Spleen (tissue), 11 donors: ENCODE data around the gene EIF2B5. TPM values are rescaled to one million over a fixed set of nuclear protein-coding genes. Genes with fewer than 3 reads are reported as not detected.
A peak's percentile ranks its signal among the peaks of the same experiment; 100 is the strongest.

Experiments
- DNase-seq: peaks from one replicate; pipeline ENCODE4 v3.0.0-alpha.2; 2020
- H3K27ac ChIP-seq, 8 donors: fragments of 200-600 bp; sonication (generic) in 7 of 8; 1 replicate in 4 of 8; 2 replicates in 4 of 8; pipeline versions ENCODE4 v1.5.0 to v1.8.0; 2016 to 2021; ENCODE audit warnings: inconsistent platforms in 4 of 8, mild to moderate bottlenecking in 4 of 8, moderate library complexity in 1 of 8
- H3K27me3 ChIP-seq, 7 donors: fragments of 200-600 bp; sonication (generic) in 6 of 7; replicated peaks in 1 of 7; 1 replicate in 4 of 7; 2 replicates in 3 of 7; pipeline versions ENCODE4 v1.5.0 to v1.8.0; 2016 to 2021; ENCODE audit warnings: inconsistent platforms in 3 of 7, mild to moderate bottlenecking in 1 of 7
- H3K36me3 ChIP-seq, 6 donors: fragments of 200-600 bp; sonication (generic) in 5 of 6; 1 replicate in 4 of 6; 2 replicates in 2 of 6; pipeline versions ENCODE4 v1.5.0 to v1.8.0; 2016 to 2021; ENCODE audit warnings: inconsistent platforms in 2 of 6
- H3K4me1 ChIP-seq, 6 donors: fragments of 200-600 bp; sonication (generic) in 5 of 6; 1 replicate in 3 of 6; 2 replicates in 3 of 6; pipeline versions ENCODE4 v1.5.0 to v1.8.0; 2016 to 2021; ENCODE audit warnings: inconsistent platforms in 3 of 6
- H3K4me3 ChIP-seq, 8 donors: fragments of 200-600 bp; sonication (generic) in 7 of 8; 1 replicate in 4 of 8; 2 replicates in 4 of 8; pipeline versions ENCODE4 v1.5.0 to v1.8.0; 2016 to 2021; ENCODE audit warnings: inconsistent platforms in 4 of 8, mild to moderate bottlenecking in 4 of 8, moderate library complexity in 2 of 8
- H3K9me3 ChIP-seq, 8 donors: fragments of 200-600 bp; sonication (generic) in 7 of 8; 1 replicate in 4 of 8; 2 replicates in 4 of 8; pipeline versions ENCODE4 v1.5.0 to v1.8.0; 2016 to 2021; ENCODE audit warnings: inconsistent platforms in 4 of 8
- POLR2A ChIP-seq, 3 donors: fragments of 450-650 bp; IDR thresholded peaks; one replicate each; pipeline ENCODE4 v1.5.1; 2017; ENCODE audit warnings: antibody characterized with exemption in 3 of 3, mild to moderate bottlenecking in 1 of 3
- POLR2AphosphoS5 ChIP-seq, 3 donors: sonication (generic); formaldehyde crosslinking; IDR thresholded peaks; one replicate each; pipeline ENCODE4 v1.5.1; 2017; ENCODE audit warnings: antibody characterized with exemption in 3 of 3
- WGBS, 5 donors: extraction: QIAGEN DNeasy Blood & Tissue Kit in 3 of 5; methylation state at CpG; one replicate each; pipeline versions ENCODE4 v1.1.5 to v1.1.7; 2013 to 2018; 5-methylcytosine and 5-hydroxymethylcytosine counted together
- intact Hi-C: fragments of 100-400 bp; cut with DNase I; formaldehyde crosslinking; loops from one replicate; pipeline ENCODE4 v1.15.0; 2023; ENCODE audit warnings: low total_unique reads
- polyA plus RNA-seq, 3 donors: library from polyadenylated mRNA; stranded (reverse); fragments of 200-250 nt; gene quantifications; one replicate each; pipeline ENCODE4 v1.2.1, GENCODE V29; 2013
- total RNA-seq, 7 donors: library from RNA; depleted of rRNA in 3 of 7; stranded (reverse); fragments of >200 nt in 3 of 7; fragmentation: NEBNext Ultra II Directional in 4 of 7; extraction: Animal tissue kit (Norgen Biotek cat#: 25700) in 4 of 7; gene quantifications; one replicate each; pipeline versions ENCODE4 v1.1.0 to v1.2.1, GENCODE V29; 2016 to 2021
- TF ChIP-seq, protein P1 (sequence below), 11 experiments: fragments of 200-600 bp in 7 of 11; fragments of 450-650 bp in 4 of 11; sonication (generic) in 4 of 11; IDR thresholded peaks in 8 of 11; conservative IDR thresholded peaks in 3 of 11; 1 replicate in 7 of 11; 2 replicates in 4 of 11; pipeline versions ENCODE4 v1.4.0 to v1.8.0; 2016 to 2021; ENCODE audit warnings: antibody characterized with exemption in 11 of 11, inconsistent platforms in 4 of 11, mild to moderate bottlenecking in 1 of 11
- donor health status: healthy with polysubstance abuse.
- donor health status: DM: no; HTN: no; CAD: no; lungs with moderate emphysema.
- donor health status: DM: no; HTN: no; CAD: no.
- donor health status: Bipolar disorder and iron deficiency.
- donor health status: healthy.
- donor health status: DM: no; HTN: no; CAD: no.
- donor health status: DM: yes; HTN: yes; CAD: no.

EIF2B5 gene
- total and polyA plus RNA-seq, 10 donors = 40.4 to 55.7 (median 47.1) TPM

- peaks cover 0 to 64% (median 54%) of the 10 kb centered on the region in 6 donors for H3K36me3 ChIP-seq
- WGBS, 5 donors = 21 to 29% (median 29%) methylated on average over 8 of the region's 8 CpGs
- H3K4me3 ChIP-seq = peak overlapping the region; percentile 79 to 96 (median 90)
- H3K9me3 ChIP-seq = no peaks in the 10 kb centered on the region
- peak overlapping the region; percentile 81 to 97 (median 92) for H3K27ac ChIP-seq
- TF ChIP-seq POLR2A (IDR thresholded peaks at IDR 0.05) (no peak), POLR2AphosphoS5 (IDR thresholded peaks at IDR 0.05) (no peak)
- TF ChIP-seq, protein P1, sequence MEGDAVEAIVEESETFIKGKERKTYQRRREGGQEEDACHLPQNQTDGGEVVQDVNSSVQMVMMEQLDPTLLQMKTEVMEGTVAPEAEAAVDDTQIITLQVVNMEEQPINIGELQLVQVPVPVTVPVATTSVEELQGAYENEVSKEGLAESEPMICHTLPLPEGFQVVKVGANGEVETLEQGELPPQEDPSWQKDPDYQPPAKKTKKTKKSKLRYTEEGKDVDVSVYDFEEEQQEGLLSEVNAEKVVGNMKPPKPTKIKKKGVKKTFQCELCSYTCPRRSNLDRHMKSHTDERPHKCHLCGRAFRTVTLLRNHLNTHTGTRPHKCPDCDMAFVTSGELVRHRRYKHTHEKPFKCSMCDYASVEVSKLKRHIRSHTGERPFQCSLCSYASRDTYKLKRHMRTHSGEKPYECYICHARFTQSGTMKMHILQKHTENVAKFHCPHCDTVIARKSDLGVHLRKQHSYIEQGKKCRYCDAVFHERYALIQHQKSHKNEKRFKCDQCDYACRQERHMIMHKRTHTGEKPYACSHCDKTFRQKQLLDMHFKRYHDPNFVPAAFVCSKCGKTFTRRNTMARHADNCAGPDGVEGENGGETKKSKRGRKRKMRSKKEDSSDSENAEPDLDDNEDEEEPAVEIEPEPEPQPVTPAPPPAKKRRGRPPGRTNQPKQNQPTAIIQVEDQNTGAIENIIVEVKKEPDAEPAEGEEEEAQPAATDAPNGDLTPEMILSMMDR (IDR thresholded peaks at IDR 0.05 in 8 of 11, conservative IDR thresholded peaks at IDR 0.05 in 3 of 11) = no peak
- peaks cover 28 to 57% (median 41%) of the 10 kb centered on the region in 6 donors for H3K4me1 ChIP-seq
- DNase-seq = peak; percentile 71
- no peaks in the 10 kb centered on the region for H3K27me3 ChIP-seq
- intact Hi-C loops = no loop called here
These were observed 40.3 kb downstream of the EIF2B5 start for GRCh38 chr3:184175506-184175905.

GRCh38 chr3:184175981-184176376, 40.8 kb downstream of the EIF2B5 start:
- WGBS, 5 donors = 39 to 70% (median 60%) methylated on average over 3 of the region's 3 CpGs
- H3K36me3 ChIP-seq = peaks cover 0 to 64% (median 54%) of the 10 kb centered on the region in 6 donors
- no peaks in the 10 kb centered on the region for H3K9me3 ChIP-seq
- DNase-seq = no peak
- peak overlapping the region; percentile 79 to 96 (median 90) for H3K4me3 ChIP-seq
- TF ChIP-seq, protein P1 (IDR thresholded peaks at IDR 0.05 in 8 of 11, conservative IDR thresholded peaks at IDR 0.05 in 3 of 11) = no peak
- no peak for TF ChIP-seq POLR2A (IDR thresholded peaks at IDR 0.05)
- no peak for TF ChIP-seq POLR2AphosphoS5 (IDR thresholded peaks at IDR 0.05)
- no peaks in the 10 kb centered on the region for H3K27me3 ChIP-seq
- peaks cover 28 to 57% (median 41%) of the 10 kb centered on the region in 6 donors for H3K4me1 ChIP-seq
- peak overlapping the region; percentile 81 to 97 (median 92) for H3K27ac ChIP-seq
- intact Hi-C loops = no loop called here

DNA sequence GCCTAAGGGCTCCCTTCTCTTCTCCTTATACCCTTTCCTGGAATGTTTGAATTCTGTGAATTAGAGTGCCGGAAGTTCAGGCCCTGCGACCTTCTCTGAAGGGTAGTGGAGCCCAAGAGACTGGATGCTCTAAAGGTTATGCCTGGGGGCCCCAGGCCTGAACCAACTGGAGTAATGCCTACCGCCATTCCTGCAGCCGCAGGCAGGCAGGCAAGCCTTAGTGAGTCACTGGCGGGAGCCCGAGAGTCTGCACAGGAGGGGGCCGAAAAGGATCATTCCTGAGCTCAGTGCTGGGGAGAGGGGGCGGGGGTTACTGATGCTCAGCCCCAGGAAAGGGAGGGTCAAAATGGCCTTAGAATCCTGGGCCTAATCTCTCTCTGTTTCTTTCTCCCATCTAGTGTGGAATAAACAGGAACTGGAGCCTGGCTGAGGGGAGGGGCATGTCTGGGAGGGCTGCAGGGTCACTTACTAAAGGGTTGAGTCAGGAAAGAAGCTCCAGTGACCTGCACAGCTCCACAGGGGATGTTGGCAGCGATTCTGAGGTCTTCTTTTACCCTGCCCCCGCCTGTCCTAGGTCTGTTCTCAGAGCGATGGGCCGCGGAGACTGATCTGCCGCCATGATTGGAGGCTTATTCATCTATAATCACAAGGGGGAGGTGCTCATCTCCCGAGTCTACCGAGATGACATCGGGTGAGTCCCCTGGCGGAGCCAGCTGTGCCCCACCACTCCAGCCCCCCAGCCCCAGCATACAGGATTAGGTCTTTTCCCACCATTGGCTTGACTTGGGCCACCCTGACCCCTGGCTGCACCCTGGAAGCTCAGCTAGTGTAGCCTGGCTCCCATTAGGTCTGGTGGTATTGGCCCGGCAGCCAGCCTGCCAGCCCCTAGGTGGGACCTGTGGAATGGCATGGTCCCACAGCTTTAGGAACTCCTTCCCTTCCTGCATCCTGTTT, 41.5 kb downstream of the EIF2B5 start:
- intact Hi-C loops = no loop called here
- WGBS, 5 donors = 43 to 70% (median 54%) methylated on average over 11 to 19 of the region's 19 CpGs
- H3K27ac ChIP-seq = peak overlapping the region; percentile 29 to 97 (median 92)
- peaks cover 0 to 64% (median 55%) of the 10 kb centered on the region in 6 donors for H3K36me3 ChIP-seq
- DNase-seq = peak; percentile 83
- H3K9me3 ChIP-seq = no peaks in the 10 kb centered on the region
- H3K27me3 ChIP-seq = no peaks in the 10 kb centered on the region
- peak overlapping the region; percentile 79 to 96 (median 90) for H3K4me3 ChIP-seq
- peaks cover 28 to 57% (median 41%) of the 10 kb centered on the region in 6 donors for H3K4me1 ChIP-seq
- TF ChIP-seq, protein P1 (IDR thresholded peaks at IDR 0.05 in 8 of 11, conservative IDR thresholded peaks at IDR 0.05 in 3 of 11) = no peak
- TF ChIP-seq POLR2AphosphoS5 (IDR thresholded peaks at IDR 0.05) (peak in 2 of 3 donors; percentile 12 to 53), POLR2A (IDR thresholded peaks at IDR 0.05) (no peak)

DNA sequence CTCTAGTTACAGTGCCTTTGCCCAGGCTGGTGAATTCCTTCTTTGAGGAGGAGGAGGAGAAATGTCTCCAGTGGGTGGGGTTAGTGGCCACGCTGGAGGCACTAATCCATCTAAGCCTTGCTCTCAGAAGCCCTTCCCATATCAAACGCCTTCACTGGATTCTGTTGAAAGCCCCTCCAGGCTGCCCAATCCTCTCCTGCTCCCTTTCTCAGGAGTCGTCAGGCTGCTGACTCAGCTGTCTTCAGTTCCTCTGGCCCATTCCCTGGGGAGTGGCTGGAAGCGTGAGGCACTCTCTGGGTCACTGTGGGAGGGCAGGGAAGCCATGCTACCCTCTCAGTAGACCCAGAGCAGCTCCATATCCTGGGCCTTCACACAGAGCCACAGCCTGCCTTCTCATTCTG, 42.2 kb downstream of the EIF2B5 start:
- peaks cover 28 to 57% (median 41%) of the 10 kb centered on the region in 6 donors for H3K4me1 ChIP-seq
- H3K36me3 ChIP-seq = peaks cover 0 to 64% (median 55%) of the 10 kb centered on the region in 6 donors
- intact Hi-C loops = no loop called here
- H3K27me3 ChIP-seq = no peaks in the 10 kb centered on the region
- peak overlapping the region in 5 of 8 donors; percentile 79 to 96 (median 90) for H3K4me3 ChIP-seq
- peak overlapping the region; percentile 24 to 97 (median 92) for H3K27ac ChIP-seq
- TF ChIP-seq POLR2A (IDR thresholded peaks at IDR 0.05) (no peak), POLR2AphosphoS5 (IDR thresholded peaks at IDR 0.05) (no peak)
- TF ChIP-seq, protein P1 (IDR thresholded peaks at IDR 0.05 in 8 of 11, conservative IDR thresholded peaks at IDR 0.05 in 3 of 11) = no peak
- no peaks in the 10 kb centered on the region for H3K9me3 ChIP-seq
- peak; percentile 61 for DNase-seq
- 26 to 58% (median 56%) methylated on average over 4 of the region's 4 CpGs for WGBS, 5 donors
